ENCODE results near the gene FGF13. TPM values are rescaled to one million over a fixed set of nuclear protein-coding genes. Genes with fewer than 3 reads are reported as not detected.

The FGF13 gene
- total RNA-seq, 4 donors from 2014 or later: 0.30 to 5.1 (median 0.90) TPM

GRCh38 chrX:138748480-138748879, 37.0 kb upstream of the FGF13 start:
- intact Hi-C loops (cut with DNase I): loop anchor here (10.0 kb wide), 2 partner anchors 554 to 614 kb away; no protein-coding TSS in a partner anchor
- no peaks in the 10 kb centered on the region for H3K9me3 ChIP-seq
- no peaks in the 10 kb centered on the region for H3K27me3 ChIP-seq
- no peak overlapping the region for H3K27ac ChIP-seq
- no peaks in the 10 kb centered on the region for H3K4me1 ChIP-seq
- H3K36me3 ChIP-seq: no peaks in the 10 kb centered on the region
- TF ChIP-seq CTCF (IDR thresholded peaks at IDR 0.05) (peak; percentile 12 to 51 (median 22)), POLR2A (IDR thresholded peaks at IDR 0.05) (no peak)
- no peak overlapping the region for H3K4me3 ChIP-seq
- WGBS, 2 donors: 17 to 63% methylated on average over 2 to 3 of the region's 3 CpGs
- no peak for DNase-seq

GRCh38 chrX:138745196-138745595, 33.7 kb upstream of the FGF13 start:
- no peaks in the 10 kb centered on the region for H3K36me3 ChIP-seq
- TF ChIP-seq POLR2A (IDR thresholded peaks at IDR 0.05): no peak
- peak; percentile 31 to 76 (median 58) for TF ChIP-seq CTCF (IDR thresholded peaks at IDR 0.05)
- intact Hi-C loops (cut with DNase I): loop anchor here (10.0 kb wide), 2 partner anchors 550 to 610 kb away; no protein-coding TSS in a partner anchor
- no peaks in the 10 kb centered on the region for H3K9me3 ChIP-seq
- H3K27me3 ChIP-seq: no peaks in the 10 kb centered on the region
- WGBS, 2 donors: 1 to 2% methylated on average over 7 of the region's 7 CpGs
- no peak overlapping the region for H3K27ac ChIP-seq
- no peak overlapping the region for H3K4me3 ChIP-seq
- no peaks in the 10 kb centered on the region for H3K4me1 ChIP-seq
- no peak for DNase-seq

- H3K4me1 ChIP-seq: no peaks in the 10 kb centered on the region
- no peaks in the 10 kb centered on the region for H3K27me3 ChIP-seq
- no peaks in the 10 kb centered on the region for H3K36me3 ChIP-seq
- no peak for TF ChIP-seq CTCF (IDR thresholded peaks at IDR 0.05)
- no peak for TF ChIP-seq POLR2A (IDR thresholded peaks at IDR 0.05)
- H3K27ac ChIP-seq: no peak overlapping the region
- WGBS, 2 donors: 80 to 85% methylated on average over 1 to 5 of the region's 5 CpGs
- no peaks in the 10 kb centered on the region for H3K9me3 ChIP-seq
- intact Hi-C loops (cut with DNase I): loop anchor here (10.0 kb wide), 2 partner anchors 547 to 607 kb away; no protein-coding TSS in a partner anchor
- DNase-seq: no peak
- H3K4me3 ChIP-seq: no peak overlapping the region
Observed at GRCh38 chrX:138742217-138742616, 30.7 kb upstream of the FGF13 start.

GRCh38 chrX:138740341-138740740, 28.8 kb upstream of the FGF13 start:
- WGBS, 2 donors: 50 to 80% methylated on average over 1 of the region's 2 CpGs
- no peaks in the 10 kb centered on the region for H3K36me3 ChIP-seq
- no peaks in the 10 kb centered on the region for H3K4me1 ChIP-seq
- H3K27ac ChIP-seq: no peak overlapping the region
- no peak for TF ChIP-seq POLR2A (IDR thresholded peaks at IDR 0.05)
- TF ChIP-seq CTCF (IDR thresholded peaks at IDR 0.05): no peak
- no peak overlapping the region for H3K4me3 ChIP-seq
- no peaks in the 10 kb centered on the region for H3K9me3 ChIP-seq
- H3K27me3 ChIP-seq: no peaks in the 10 kb centered on the region
- DNase-seq: no peak
- intact Hi-C loops (cut with DNase I): loop anchor here (10.0 kb wide), 2 partner anchors 546 to 606 kb away; no protein-coding TSS in a partner anchor

GRCh38 chrX:138723301-138723700, 11.8 kb upstream of the FGF13 start:
- intact Hi-C loops (cut with DNase I): no loop called here
- no peak overlapping the region for H3K4me3 ChIP-seq
- H3K4me1 ChIP-seq: no peaks in the 10 kb centered on the region
- 49 to 65% methylated on average over 3 to 5 of the region's 5 CpGs for WGBS, 2 donors
- no peaks in the 10 kb centered on the region for H3K27me3 ChIP-seq
- no peak overlapping the region for H3K27ac ChIP-seq
- no peak for DNase-seq
- H3K36me3 ChIP-seq: no peaks in the 10 kb centered on the region
- no peak for TF ChIP-seq POLR2A (IDR thresholded peaks at IDR 0.05)
- TF ChIP-seq CTCF (IDR thresholded peaks at IDR 0.05): no peak
- no peaks in the 10 kb centered on the region for H3K9me3 ChIP-seq

Data from esophagus squamous epithelium (tissue), 5 donors.